AG09309 (cell line): Measurements from ENCODE around the gene RAB5B.

Source experiments
- DNase-seq: peaks from one replicate; pipeline ENCODE4 v3.0.0-alpha.2; 2010; ENCODE audit warnings: low read depth
- H3K4me3 ChIP-seq: 2 replicates; pipeline ENCODE4 v1.5.1; 2011; ENCODE audit warnings: mild to moderate bottlenecking, low read depth, low read length, moderate library complexity; ENCODE audit not compliant: control insufficient read depth
- TF ChIP-seq, protein P1 (sequence below): IDR thresholded peaks from 2 replicates; pipeline ENCODE4 v1.5.1; 2011; ENCODE audit warnings: mild to moderate bottlenecking, low read depth, low read length, inconsistent platforms; ENCODE audit not compliant: insufficient read depth, control insufficient read depth; ENCODE audit errors: missing control alignments

The RAB5B gene, protein sequence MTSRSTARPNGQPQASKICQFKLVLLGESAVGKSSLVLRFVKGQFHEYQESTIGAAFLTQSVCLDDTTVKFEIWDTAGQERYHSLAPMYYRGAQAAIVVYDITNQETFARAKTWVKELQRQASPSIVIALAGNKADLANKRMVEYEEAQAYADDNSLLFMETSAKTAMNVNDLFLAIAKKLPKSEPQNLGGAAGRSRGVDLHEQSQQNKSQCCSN

GRCh38 chr12:55973599-55974307 lies at the start of gene RAB5B:
RAB5B (plus strand) TSS chr12:55974078; CDS start chr12:55986961, 12,883 bp downstream.
- DNase-seq: peak; percentile 100
- TF ChIP-seq, protein P1, sequence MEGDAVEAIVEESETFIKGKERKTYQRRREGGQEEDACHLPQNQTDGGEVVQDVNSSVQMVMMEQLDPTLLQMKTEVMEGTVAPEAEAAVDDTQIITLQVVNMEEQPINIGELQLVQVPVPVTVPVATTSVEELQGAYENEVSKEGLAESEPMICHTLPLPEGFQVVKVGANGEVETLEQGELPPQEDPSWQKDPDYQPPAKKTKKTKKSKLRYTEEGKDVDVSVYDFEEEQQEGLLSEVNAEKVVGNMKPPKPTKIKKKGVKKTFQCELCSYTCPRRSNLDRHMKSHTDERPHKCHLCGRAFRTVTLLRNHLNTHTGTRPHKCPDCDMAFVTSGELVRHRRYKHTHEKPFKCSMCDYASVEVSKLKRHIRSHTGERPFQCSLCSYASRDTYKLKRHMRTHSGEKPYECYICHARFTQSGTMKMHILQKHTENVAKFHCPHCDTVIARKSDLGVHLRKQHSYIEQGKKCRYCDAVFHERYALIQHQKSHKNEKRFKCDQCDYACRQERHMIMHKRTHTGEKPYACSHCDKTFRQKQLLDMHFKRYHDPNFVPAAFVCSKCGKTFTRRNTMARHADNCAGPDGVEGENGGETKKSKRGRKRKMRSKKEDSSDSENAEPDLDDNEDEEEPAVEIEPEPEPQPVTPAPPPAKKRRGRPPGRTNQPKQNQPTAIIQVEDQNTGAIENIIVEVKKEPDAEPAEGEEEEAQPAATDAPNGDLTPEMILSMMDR: no peak
- H3K4me3 ChIP-seq: peak within 1 kb of the TSS; percentile 84

DNA sequence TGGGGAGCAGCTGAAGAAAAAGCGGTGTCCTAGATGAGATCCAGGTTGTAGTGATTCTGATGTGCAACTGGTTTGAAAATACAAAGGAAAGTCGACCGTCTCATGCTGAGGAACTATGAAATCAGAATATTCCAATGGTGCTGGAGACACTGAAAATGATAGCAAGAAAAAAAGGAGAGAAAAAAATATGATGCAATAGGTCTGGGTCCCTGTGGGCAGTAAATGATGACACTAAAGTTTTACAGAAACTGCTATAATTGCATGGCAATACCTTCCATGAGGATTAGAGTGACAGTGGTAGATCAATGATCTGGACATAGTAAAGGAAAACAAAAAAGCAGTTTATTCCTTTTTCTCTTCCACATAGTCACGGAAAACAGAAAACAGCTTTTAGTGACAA lies 48.5 kb upstream of the RAB5B start:
- TF ChIP-seq, protein P1: no peak
- DNase-seq: no peak
- no peak overlapping the region for H3K4me3 ChIP-seq

DNA sequence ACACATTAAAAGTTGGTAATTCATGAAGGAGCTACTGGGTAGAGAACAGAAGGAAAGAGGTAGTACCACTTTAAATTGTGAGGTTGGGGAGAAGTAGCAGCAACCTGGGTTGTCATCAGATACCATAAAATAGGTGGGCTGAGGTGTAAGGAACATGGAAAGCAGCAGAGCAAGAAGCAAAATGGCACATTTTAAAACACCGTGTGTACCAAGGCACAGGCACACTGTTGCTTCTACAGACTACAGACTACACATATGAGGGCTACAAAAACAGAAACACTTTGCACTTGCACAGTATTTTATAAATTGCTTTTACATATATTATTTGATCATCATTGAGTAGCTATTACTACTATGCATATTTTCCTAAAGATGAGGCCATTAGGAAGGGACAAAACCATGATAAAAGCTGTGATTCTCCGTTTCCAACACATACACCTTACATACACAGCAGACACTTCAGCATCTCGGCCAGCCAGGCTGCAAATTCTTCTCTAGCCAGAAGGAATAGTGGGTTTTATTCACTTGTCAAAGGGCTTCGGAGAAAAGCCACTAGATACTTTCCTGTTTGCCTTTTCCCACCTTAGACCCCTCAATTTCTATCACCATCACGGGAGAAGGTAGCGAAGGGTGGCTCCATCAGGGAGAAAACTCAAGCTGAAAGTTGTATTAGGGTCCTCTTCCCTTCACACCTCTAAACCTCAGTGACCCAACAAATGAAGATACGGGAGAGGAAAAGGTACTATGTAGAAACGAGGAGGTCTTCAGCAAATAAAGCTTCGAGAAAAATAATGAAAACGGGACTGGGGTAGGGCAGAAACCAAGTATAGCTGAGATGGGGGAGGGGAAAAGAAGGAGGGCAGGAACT lies 47.8 kb upstream of the RAB5B start:
- no peak for DNase-seq
- TF ChIP-seq, protein P1: no peak
- H3K4me3 ChIP-seq: peak overlapping the region; percentile 87

GRCh38 chr12:55926738-55927587 lies 46.9 kb upstream of the RAB5B start:
- TF ChIP-seq, protein P1: peak; percentile 80
- H3K4me3 ChIP-seq: peak overlapping the region; percentile 87
- peak; percentile 66 for DNase-seq

DNA sequence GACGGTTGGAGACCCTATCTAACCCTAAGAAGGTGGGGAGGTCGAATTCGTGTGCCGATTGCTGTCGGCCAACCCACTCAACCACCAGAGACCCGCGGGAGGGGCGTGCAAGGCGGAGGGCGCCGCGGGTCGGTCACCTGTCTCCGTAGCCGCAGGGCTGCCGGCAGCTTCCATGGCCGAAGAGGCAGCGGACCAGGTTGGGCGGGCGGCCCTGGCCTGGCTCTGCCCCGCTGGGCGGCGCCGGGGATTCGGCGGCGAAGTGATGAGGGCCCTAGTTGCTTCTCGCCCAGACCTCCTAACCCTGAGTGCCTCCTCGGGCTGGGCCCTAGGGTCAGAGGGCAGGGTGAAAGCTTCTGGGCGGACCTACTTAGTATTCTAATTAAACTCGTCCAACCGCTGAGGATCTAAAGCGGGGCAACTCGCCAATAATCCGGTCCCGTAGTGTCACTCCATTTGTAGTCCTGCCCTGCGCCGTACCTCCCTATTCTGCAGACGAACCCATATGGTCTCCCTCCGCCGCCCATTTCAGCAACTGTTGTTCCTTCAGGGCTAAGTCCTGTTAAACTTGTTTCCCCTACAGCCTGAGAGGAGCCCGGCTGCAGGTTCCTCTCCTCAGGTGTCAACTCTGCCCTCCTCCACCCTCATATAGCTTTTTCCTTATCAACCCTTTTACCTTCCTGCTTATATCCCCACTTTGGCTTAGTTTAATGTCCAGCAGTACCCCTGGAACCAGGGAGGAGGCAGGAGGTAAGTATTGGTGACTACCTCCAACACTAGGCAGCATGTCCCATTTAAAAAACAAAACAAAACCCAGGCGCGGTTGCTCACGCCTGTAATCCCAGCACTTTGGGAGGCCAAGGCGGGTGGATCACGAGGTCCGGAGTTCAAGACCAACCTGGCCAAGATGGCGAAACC lies 46.0 kb upstream of the RAB5B start, which contains the start of gene PYM1:
TSS of gene PYM1 (minus strand) at position 307 of the 915 bp plus-strand sequence. CDS start at position 174, 133 bp downstream.
- peak within 1 kb of the TSS; percentile 87 for H3K4me3 ChIP-seq
- DNase-seq: no peak
- TF ChIP-seq, protein P1: no peak
